HEK293T (cell line): ENCODE data around the gene SRGAP1.

ENCODE experiments used
- ARNT ChIP-seq: fragments of 450-650 bp; IDR thresholded peaks from 2 replicates; pipeline ENCODE4 v1.6.1; 2017; ENCODE audit warnings: mild to moderate bottlenecking
- PKNOX1 ChIP-seq: fragments of 450-650 bp; IDR thresholded peaks from 2 replicates; pipeline ENCODE4 v1.6.1; 2016
- SUZ12 ChIP-seq: fragments of 450-650 bp; IDR thresholded peaks from 2 replicates; pipeline ENCODE4 v1.6.1; 2016; ENCODE audit warnings: mild to moderate bottlenecking
- TARDBP ChIP-seq: fragments of 450-650 bp; IDR thresholded peaks from 2 replicates; pipeline ENCODE4 v1.6.1; 2016
- ZNF384 ChIP-seq: fragments of 450-650 bp; IDR thresholded peaks from 2 replicates; pipeline ENCODE4 v1.6.1; 2016

GRCh38 chr12:63838411-63838810, 6.1 kb upstream of the SRGAP1 start:
- no peak for TF ChIP-seq SUZ12
- no peak for TF ChIP-seq TARDBP
- TF ChIP-seq ARNT = no peak
- no peak for TF ChIP-seq PKNOX1
- no peak for TF ChIP-seq ZNF384
